H9 (cell line): ENCODE measurements around the gene NRM. TPM values are rescaled to one million over a fixed set of nuclear protein-coding genes. Genes with fewer than 3 reads are reported as not detected.

Experiments used
- DNase-seq: peaks from one replicate; pipeline ENCODE4 v3.0.0-alpha.2; 2017
- H2AFZ ChIP-seq: one replicate; pipeline ENCODE4 v1.6.1; 2013; ENCODE audit warnings: mild to moderate bottlenecking, low read length, control low read depth, moderate library complexity
- H2AK5ac ChIP-seq: 2 replicates; pipeline ENCODE4 v1.6.1; 2013; ENCODE audit warnings: low read length, control low read depth, mixed read lengths; ENCODE audit not compliant: insufficient read length
- H2BK120ac ChIP-seq: one replicate; pipeline ENCODE4 v1.6.1; 2013; ENCODE audit warnings: low read depth, mild to moderate bottlenecking, low read length, control low read depth, inconsistent platforms; ENCODE audit not compliant: poor library complexity, severe bottlenecking
- H2BK12ac ChIP-seq: 2 replicates; pipeline ENCODE4 v1.6.1; 2013; ENCODE audit warnings: low read length, control low read depth, mixed read lengths, low read depth; ENCODE audit not compliant: insufficient read length
- H2BK15ac ChIP-seq: 2 replicates; pipeline ENCODE4 v1.6.1; 2013; ENCODE audit warnings: low read depth, low read length, control low read depth
- H2BK20ac ChIP-seq: one replicate; pipeline ENCODE4 v1.6.1; 2013; ENCODE audit warnings: low read depth, mild to moderate bottlenecking, low read length, control low read depth, inconsistent platforms; ENCODE audit not compliant: poor library complexity, severe bottlenecking
- H2BK5ac ChIP-seq: 2 replicates; pipeline ENCODE4 v1.6.1; 2013; ENCODE audit warnings: low read length, control low read depth, mixed read lengths; ENCODE audit not compliant: insufficient read length
- H3K14ac ChIP-seq: 2 replicates; pipeline ENCODE4 v1.6.1; 2013; ENCODE audit warnings: low read length, control low read depth; ENCODE audit not compliant: insufficient read depth
- H3K18ac ChIP-seq: 2 replicates; pipeline ENCODE4 v1.6.1; 2013; ENCODE audit warnings: low read depth, mild to moderate bottlenecking, mixed read lengths, low read length, control low read depth; ENCODE audit not compliant: insufficient read length
- H3K23ac ChIP-seq: 2 replicates; pipeline ENCODE4 v1.6.1; 2013; ENCODE audit warnings: low read length, control low read depth, mixed read lengths, low read depth; ENCODE audit not compliant: insufficient read length
- H3K23me2 ChIP-seq: 2 replicates; pipeline ENCODE4 v1.6.1; 2013; ENCODE audit warnings: low read depth, mild to moderate bottlenecking, mixed read lengths, low read length, control low read depth; ENCODE audit not compliant: insufficient read length, poor library complexity, severe bottlenecking
- H3K27ac ChIP-seq: 2 replicates; pipeline ENCODE4 v1.5.1; 2013; ENCODE audit warnings: low read length, control low read depth, mixed read lengths, low read depth; ENCODE audit not compliant: insufficient read length
- H3K27me3 ChIP-seq: 2 replicates; pipeline ENCODE4 v1.6.1; 2013; ENCODE audit warnings: low read length, control low read depth, inconsistent platforms; ENCODE audit not compliant: insufficient read depth
- H3K4ac ChIP-seq: 2 replicates; pipeline ENCODE4 v1.6.1; 2013; ENCODE audit warnings: low read depth, mild to moderate bottlenecking, control low read depth, inconsistent platforms, low read length, moderate library complexity
- H3K4me1 ChIP-seq: 2 replicates; pipeline ENCODE4 v1.6.1; 2013; ENCODE audit warnings: low read length, control low read depth, inconsistent platforms; ENCODE audit not compliant: insufficient read depth
- H3K4me2 ChIP-seq: 2 replicates; pipeline ENCODE4 v1.6.1; 2013; ENCODE audit warnings: low read length, control low read depth, mixed read lengths; ENCODE audit not compliant: insufficient read length, insufficient read depth
- H3K56ac ChIP-seq: 2 replicates; pipeline ENCODE4 v1.6.1; 2013; ENCODE audit warnings: low read depth, mild to moderate bottlenecking, mixed read lengths, low read length, control low read depth; ENCODE audit not compliant: insufficient read length
- H3K79me1 ChIP-seq: 2 replicates; pipeline ENCODE4 v1.6.1; 2013; ENCODE audit warnings: low read depth, mild to moderate bottlenecking, moderate library complexity, low read length, control low read depth, inconsistent platforms; ENCODE audit not compliant: insufficient read depth, poor library complexity, severe bottlenecking
- H3K79me2 ChIP-seq: 2 replicates; pipeline ENCODE4 v1.6.1; 2013; ENCODE audit warnings: low read length, control low read depth, inconsistent platforms; ENCODE audit not compliant: insufficient read depth
- H3K9ac ChIP-seq: 2 replicates; pipeline ENCODE4 v1.6.1; 2013; ENCODE audit warnings: low read length, control low read depth, mixed read lengths; ENCODE audit not compliant: insufficient read length; ENCODE audit errors: extremely low read depth
- H3K9me3 ChIP-seq: one replicate; pipeline ENCODE4 v1.6.1; 2013; ENCODE audit warnings: low read depth, low read length, inconsistent platforms; ENCODE audit not compliant: control insufficient read depth
- H3T11ph ChIP-seq: one replicate; pipeline ENCODE4 v1.6.1; 2013; ENCODE audit warnings: mild to moderate bottlenecking, low read length, control low read depth, inconsistent platforms
- H4K20me1 ChIP-seq: one replicate; pipeline ENCODE4 v1.6.1; 2013; ENCODE audit not compliant: control insufficient read depth, insufficient read length, insufficient read depth
- H4K5ac ChIP-seq: 2 replicates; pipeline ENCODE4 v1.6.1; 2013; ENCODE audit warnings: low read depth, mild to moderate bottlenecking, mixed read lengths, low read length, control low read depth; ENCODE audit not compliant: insufficient read length
- H4K8ac ChIP-seq: replicated peaks from 2 replicates; pipeline ENCODE4 v1.6.1; 2013; ENCODE audit warnings: low read length, control low read depth, mixed read lengths, low read depth; ENCODE audit not compliant: insufficient read length
- H4K91ac ChIP-seq: 2 replicates; pipeline ENCODE4 v1.6.1; 2013; ENCODE audit warnings: low read depth, mild to moderate bottlenecking, moderate library complexity, mixed read lengths, low read length, control low read depth; ENCODE audit not compliant: insufficient read length
- H3K27ac Mint-ChIP-seq, 3 experiments: 2 replicates in 2 of 3; 3 replicates in 1 of 3; pipeline ENCODE4 v1.8.0; 2020 to 2021; ENCODE audit warnings: mixed read lengths in 3 of 3, mild to moderate bottlenecking in 1 of 3, moderate library complexity in 1 of 3
- H3K27me3 Mint-ChIP-seq: 2 replicates; pipeline ENCODE4 v1.8.0; 2021; ENCODE audit warnings: low read depth, mild to moderate bottlenecking, moderate library complexity, mixed read lengths
- H3K36me3 Mint-ChIP-seq, 3 experiments: 2 replicates in 2 of 3; 3 replicates in 1 of 3; pipeline ENCODE4 v1.8.0; 2020 to 2021; ENCODE audit warnings: low read depth in 3 of 3, mixed read lengths in 3 of 3; ENCODE audit not compliant: insufficient read depth in 1 of 3
- H3K4me1 Mint-ChIP-seq, 2 experiments: 2 replicates each; pipeline ENCODE4 v1.8.0; 2020; ENCODE audit warnings: mixed read lengths in 2 of 2
- H3K4me3 Mint-ChIP-seq, 2 experiments: 2 replicates in 1 of 2; 3 replicates in 1 of 2; pipeline ENCODE4 v1.8.0; 2020 to 2021; ENCODE audit warnings: mild to moderate bottlenecking in 2 of 2, mixed read lengths in 2 of 2, moderate library complexity in 1 of 2
- H3K9me3 Mint-ChIP-seq, 2 experiments: 2 replicates in 1 of 2; 3 replicates in 1 of 2; pipeline ENCODE4 v1.8.0; 2020; ENCODE audit warnings: mild to moderate bottlenecking in 2 of 2, mixed read lengths in 2 of 2, moderate library complexity in 1 of 2
- CTCF ChIP-seq: fragments of 200-600 bp; sonication (generic); conservative IDR thresholded peaks from 3 replicates; pipeline ENCODE4 v1.8.0; 2021; ENCODE audit warnings: antibody characterized with exemption, mild to moderate bottlenecking
- WGBS: extraction: QIAGEN DNeasy Blood & Tissue Kit; methylation state at CpG from one replicate; pipeline ENCODE4 v1.1.7; 2013; ENCODE audit warnings: missing lambda C conversion rate, low lambda C conversion rate, mixed read lengths; ENCODE audit not compliant: insufficient read length; ENCODE audit errors: extremely low coverage; 5-methylcytosine and 5-hydroxymethylcytosine counted together
- total RNA-seq: library from RNA; stranded (reverse); gene quantifications from 2 replicates; pipeline ENCODE4 v1.2.1, GENCODE V29; 2021

The NRM gene
- total RNA-seq, 1 experiment from 2014 or later = 36.5 TPM

- DNase-seq = no peak
- Histone ChIP-seq H2AFZ (no peak overlapping the region), H3K23me2 (no peaks in the 10 kb centered on the region), H3K9me3 (no peaks in the 10 kb centered on the region), H3T11ph (no peak overlapping the region), H3K14ac (no peak overlapping the region), H3K4ac (no peak overlapping the region), H3K56ac (no peak overlapping the region), H3K4me2 (no peak overlapping the region), H2BK12ac (no peak overlapping the region), H2BK5ac (no peak overlapping the region), H4K8ac (no peak overlapping the region), H2BK120ac (no peak overlapping the region), H3K23ac (no peak overlapping the region), H4K91ac (no peak overlapping the region), H4K20me1 (no peaks in the 10 kb centered on the region), H4K5ac (no peak overlapping the region), H2AK5ac (no peak overlapping the region), H3K27ac (no peak overlapping the region), H3K27me3 (no peaks in the 10 kb centered on the region), H3K79me2 (no peaks in the 10 kb centered on the region), H3K4me1 (peaks cover 2% of the 10 kb centered on the region; the same call in 1 of the 2 replicates), H3K9ac (no peak overlapping the region), H2BK15ac (no peak overlapping the region), H3K79me1 (no peaks in the 10 kb centered on the region), H2BK20ac (no peak overlapping the region), H3K18ac (no peak overlapping the region)
- WGBS = no CpG with 5 or more reads among the region's 5 CpGs
- Mint-ChIP-seq H3K4me1 (peaks cover 6 to 7% of the 10 kb centered on the region in 2 experiments), H3K9me3 (no peaks in the 10 kb centered on the region), H3K36me3 (peaks cover 7 to 21% (median 16%) of the 10 kb centered on the region in 3 experiments; a peak in 6 of 7 replicates), H3K27ac (no peak overlapping the region), H3K4me3 (no peak overlapping the region), H3K27me3 (no peaks in the 10 kb centered on the region; the same call in 1 of the 2 replicates)
- TF ChIP-seq CTCF = no peak
Observed at GRCh38 chr6:30696432-30696831, 5.6 kb upstream of the NRM start.
